OCI-LY1 (cell line): ENCODE results near the gene TRPC3.

Experiments
- EZH2 ChIP-seq: fragments of 200-600 bp; sonication (generic), shearing (Covaris generic); IDR thresholded peaks from 2 replicates; pipeline ENCODE4 v1.8.0; 2017; ENCODE audit warnings: borderline replicate concordance, mixed run types, mild to moderate bottlenecking, antibody characterized with exemption, low read length, moderate library complexity, mixed read lengths
- TF ChIP-seq, protein P1 (sequence below): fragments of 200-600 bp; sonication (generic), shearing (Covaris generic); IDR thresholded peaks from 2 replicates; pipeline ENCODE4 v1.5.1; 2017; ENCODE audit warnings: mild to moderate bottlenecking, antibody characterized with exemption, low read length, moderate library complexity, mixed read lengths

DNA sequence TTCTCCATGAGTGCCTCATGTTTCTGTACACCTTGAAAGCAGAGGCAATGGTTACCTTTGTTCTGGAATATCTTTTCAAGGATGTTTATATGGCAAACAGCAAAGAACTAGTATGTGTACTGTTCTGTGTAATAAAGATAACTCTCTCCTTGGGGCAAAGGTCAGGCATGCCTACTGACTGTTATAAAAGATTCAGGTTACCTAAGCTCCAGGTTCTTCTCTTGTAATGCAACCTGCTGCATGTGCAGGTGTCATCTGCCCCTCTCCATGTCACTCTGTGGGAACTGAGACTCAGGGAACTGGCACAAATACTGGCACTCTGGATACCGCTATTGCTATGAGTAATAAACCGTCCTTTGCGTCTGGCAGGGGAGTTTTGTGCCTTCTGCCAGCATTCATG is 5.4 kb upstream of the TRPC3 start:
- no peak for TF ChIP-seq EZH2
- TF ChIP-seq, protein P1, sequence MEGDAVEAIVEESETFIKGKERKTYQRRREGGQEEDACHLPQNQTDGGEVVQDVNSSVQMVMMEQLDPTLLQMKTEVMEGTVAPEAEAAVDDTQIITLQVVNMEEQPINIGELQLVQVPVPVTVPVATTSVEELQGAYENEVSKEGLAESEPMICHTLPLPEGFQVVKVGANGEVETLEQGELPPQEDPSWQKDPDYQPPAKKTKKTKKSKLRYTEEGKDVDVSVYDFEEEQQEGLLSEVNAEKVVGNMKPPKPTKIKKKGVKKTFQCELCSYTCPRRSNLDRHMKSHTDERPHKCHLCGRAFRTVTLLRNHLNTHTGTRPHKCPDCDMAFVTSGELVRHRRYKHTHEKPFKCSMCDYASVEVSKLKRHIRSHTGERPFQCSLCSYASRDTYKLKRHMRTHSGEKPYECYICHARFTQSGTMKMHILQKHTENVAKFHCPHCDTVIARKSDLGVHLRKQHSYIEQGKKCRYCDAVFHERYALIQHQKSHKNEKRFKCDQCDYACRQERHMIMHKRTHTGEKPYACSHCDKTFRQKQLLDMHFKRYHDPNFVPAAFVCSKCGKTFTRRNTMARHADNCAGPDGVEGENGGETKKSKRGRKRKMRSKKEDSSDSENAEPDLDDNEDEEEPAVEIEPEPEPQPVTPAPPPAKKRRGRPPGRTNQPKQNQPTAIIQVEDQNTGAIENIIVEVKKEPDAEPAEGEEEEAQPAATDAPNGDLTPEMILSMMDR, result no peak
